Measurements from ENCODE around the gene STX1B.
"Not testable (repeated sequence)": the region's sequence is repeated elsewhere in the genome, so short reads cannot be mapped to it uniquely, and the experiment has no call there.

DNA sequence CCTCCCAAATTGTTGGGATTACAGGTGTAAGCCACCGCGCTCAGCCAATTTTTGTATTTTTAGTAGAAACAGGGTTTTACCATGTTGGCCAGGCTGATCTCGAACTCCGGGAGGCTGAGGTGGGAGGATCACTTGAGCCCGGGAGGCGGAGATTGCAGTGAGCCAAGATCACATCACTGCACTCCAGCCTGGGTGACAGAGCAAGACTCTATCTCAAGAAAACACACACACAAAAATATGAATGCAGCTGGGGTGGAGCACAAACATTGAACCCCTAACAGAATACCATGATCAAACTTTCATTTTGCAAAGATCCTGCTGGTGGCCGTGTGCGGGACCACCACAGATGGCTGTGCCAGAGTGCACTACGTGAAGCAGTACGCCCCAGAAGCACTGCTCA, 7.3 kb upstream of the STX1B start:
- TF ChIP-seq, protein P1, sequence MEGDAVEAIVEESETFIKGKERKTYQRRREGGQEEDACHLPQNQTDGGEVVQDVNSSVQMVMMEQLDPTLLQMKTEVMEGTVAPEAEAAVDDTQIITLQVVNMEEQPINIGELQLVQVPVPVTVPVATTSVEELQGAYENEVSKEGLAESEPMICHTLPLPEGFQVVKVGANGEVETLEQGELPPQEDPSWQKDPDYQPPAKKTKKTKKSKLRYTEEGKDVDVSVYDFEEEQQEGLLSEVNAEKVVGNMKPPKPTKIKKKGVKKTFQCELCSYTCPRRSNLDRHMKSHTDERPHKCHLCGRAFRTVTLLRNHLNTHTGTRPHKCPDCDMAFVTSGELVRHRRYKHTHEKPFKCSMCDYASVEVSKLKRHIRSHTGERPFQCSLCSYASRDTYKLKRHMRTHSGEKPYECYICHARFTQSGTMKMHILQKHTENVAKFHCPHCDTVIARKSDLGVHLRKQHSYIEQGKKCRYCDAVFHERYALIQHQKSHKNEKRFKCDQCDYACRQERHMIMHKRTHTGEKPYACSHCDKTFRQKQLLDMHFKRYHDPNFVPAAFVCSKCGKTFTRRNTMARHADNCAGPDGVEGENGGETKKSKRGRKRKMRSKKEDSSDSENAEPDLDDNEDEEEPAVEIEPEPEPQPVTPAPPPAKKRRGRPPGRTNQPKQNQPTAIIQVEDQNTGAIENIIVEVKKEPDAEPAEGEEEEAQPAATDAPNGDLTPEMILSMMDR (IDR thresholded peaks at IDR 0.05): not testable (repeated sequence)
- not testable (repeated sequence) for TF ChIP-seq ZFX (IDR thresholded peaks at IDR 0.05; ENCODE audit: borderline replicate concordance)
